Measurements from ENCODE around the gene USHBP1.
"Not testable (repeated sequence)": the region's sequence is repeated elsewhere in the genome, so short reads cannot be mapped to it uniquely, and the experiment has no call there.

- not testable (repeated sequence) for TF ChIP-seq EZH2 (IDR thresholded peaks at IDR 0.05; ENCODE audit: insufficient read depth, poor library complexity, severe bottlenecking); EZH2phosphoT487 (IDR thresholded peaks at IDR 0.05; ENCODE audit: insufficient read depth, low read depth)
Measured at GRCh38 chr19:17274892-17275291, 10.3 kb upstream of the USHBP1 start.
